DND-41 (cell line): ENCODE measurements around the gene MSI2.

Source experiments
- ATAC-seq: fragments of 200-7000 bp; cut with Tn5 transposase; 3 replicates; pipeline ENCODE4 v1.9.1; 2021; ENCODE audit warnings: low read depth; ENCODE audit not compliant: insufficient read depth
- DNase-seq: peaks from one replicate; pipeline ENCODE4 v3.0.0-alpha.2; 2020
- H2AFZ ChIP-seq: 2 replicates; pipeline ENCODE4 v1.6.0; 2012; ENCODE audit warnings: low read depth, low read length
- H3K27ac ChIP-seq: 2 replicates; pipeline ENCODE4 v1.5.1; 2012; ENCODE audit warnings: low read length, inconsistent platforms
- H3K27me3 ChIP-seq: fragments of 200-600 bp; sonication (generic); 2 replicates; pipeline ENCODE4 v1.6.0; 2012; ENCODE audit warnings: low read length, mild to moderate bottlenecking, inconsistent platforms; ENCODE audit not compliant: insufficient read depth, poor library complexity
- H3K36me3 ChIP-seq: 2 replicates; pipeline ENCODE4 v1.5.1; 2012; ENCODE audit warnings: low read length, inconsistent platforms; ENCODE audit not compliant: insufficient read depth
- H3K4me1 ChIP-seq: 2 replicates; pipeline ENCODE4 v1.5.1; 2012; ENCODE audit warnings: mild to moderate bottlenecking, low read length; ENCODE audit not compliant: insufficient read depth
- H3K4me2 ChIP-seq: 2 replicates; pipeline ENCODE4 v1.6.0; 2012; ENCODE audit warnings: mild to moderate bottlenecking, moderate library complexity, low read length, inconsistent platforms; ENCODE audit not compliant: insufficient read depth
- H3K4me3 ChIP-seq, 2 experiments: fragments of 200-600 bp in 1 of 2; shearing (Covaris generic) in 1 of 2; 2 replicates each; pipeline ENCODE4 v1.5.1; 2012 to 2016; ENCODE audit warnings: inconsistent platforms in 2 of 2, low read length in 2 of 2, mild to moderate bottlenecking in 2 of 2, low read depth in 1 of 2, moderate library complexity in 1 of 2
- H3K79me2 ChIP-seq: 2 replicates; pipeline ENCODE4 v1.6.0; 2012; ENCODE audit warnings: low read length, inconsistent platforms; ENCODE audit not compliant: insufficient read depth
- H3K9ac ChIP-seq: 2 replicates; pipeline ENCODE4 v1.6.0; 2012; ENCODE audit warnings: low read depth, mild to moderate bottlenecking, inconsistent platforms, low read length, moderate library complexity
- H3K9me3 ChIP-seq: 2 replicates; pipeline ENCODE4 v1.5.1; 2012; ENCODE audit warnings: low read length, moderate library complexity, mild to moderate bottlenecking, inconsistent platforms; ENCODE audit not compliant: insufficient read depth, severe bottlenecking
- H4K20me1 ChIP-seq: 2 replicates; pipeline ENCODE4 v1.6.0; 2012; ENCODE audit warnings: low read length; ENCODE audit not compliant: insufficient read depth
- CTCF ChIP-seq: IDR thresholded peaks from 2 replicates; pipeline ENCODE4 v1.5.1; 2012; ENCODE audit warnings: borderline replicate concordance, low read length, moderate library complexity, mild to moderate bottlenecking; ENCODE audit not compliant: poor library complexity, severe bottlenecking; ENCODE audit errors: extremely low read depth
- EZH2 ChIP-seq: IDR thresholded peaks from 3 replicates; pipeline ENCODE4 v1.6.1; 2012; ENCODE audit warnings: borderline replicate concordance, low read depth, mild to moderate bottlenecking, moderate library complexity, low read length, inconsistent platforms; ENCODE audit not compliant: severe bottlenecking

MSI2 gene

GRCh38 chr17:57615836-57616757 lies 359.8 kb downstream of the MSI2 start:
- Histone ChIP-seq H4K20me1 (no peaks in the 10 kb centered on the region), H3K27me3 (no peaks in the 10 kb centered on the region), H2AFZ (no peak overlapping the region), H3K9ac (no peak overlapping the region), H3K36me3 (peaks cover 89% of the 10 kb centered on the region), H3K4me1 (no peaks in the 10 kb centered on the region), H3K27ac (peak overlapping the region; percentile 48; the same call in 1 of the 2 replicates), H3K9me3 (no peaks in the 10 kb centered on the region), H3K79me2 (peaks cover 82% of the 10 kb centered on the region), H3K4me2 (no peak overlapping the region), H3K4me3 (no peak overlapping the region)
- DNase-seq (no peak), ATAC-seq (no peak)
- no peak for TF ChIP-seq EZH2
- TF ChIP-seq CTCF, result no peak

- Histone ChIP-seq H3K9ac (no peak overlapping the region), H3K79me2 (peaks cover 83% of the 10 kb centered on the region), H3K9me3 (no peaks in the 10 kb centered on the region), H3K4me3 (no peak overlapping the region), H3K27ac (no peak overlapping the region), H2AFZ (no peak overlapping the region), H4K20me1 (no peaks in the 10 kb centered on the region), H3K36me3 (peaks cover 94% of the 10 kb centered on the region), H3K4me1 (no peaks in the 10 kb centered on the region), H3K4me2 (no peak overlapping the region), H3K27me3 (no peaks in the 10 kb centered on the region)
- ATAC-seq (no peak), DNase-seq (no peak)
- TF ChIP-seq CTCF (no peak), EZH2 (no peak)
These were observed 360.9 kb downstream of the MSI2 start for GRCh38 chr17:57617218-57617617.

GRCh38 chr17:57619061-57619937 lies 363.0 kb downstream of the MSI2 start:
- Histone ChIP-seq H3K9me3 (no peaks in the 10 kb centered on the region), H2AFZ (no peak overlapping the region), H3K36me3 (peaks cover 97% of the 10 kb centered on the region), H3K79me2 (peaks cover 82% of the 10 kb centered on the region), H3K9ac (no peak overlapping the region), H3K4me3 (no peak overlapping the region), H3K27me3 (no peaks in the 10 kb centered on the region), H3K4me1 (no peaks in the 10 kb centered on the region), H3K4me2 (no peak overlapping the region), H3K27ac (peak overlapping the region; percentile 57), H4K20me1 (peaks cover 3% of the 10 kb centered on the region; the same call in 1 of the 2 replicates)
- ATAC-seq (peak; percentile 47; the same call in 2 of the 3 replicates), DNase-seq (no peak)
- TF ChIP-seq EZH2 (no peak), CTCF (no peak)
